ENCODE measurements around the gene SHMT2. TPM values are rescaled to one million over a fixed set of nuclear protein-coding genes. Genes with fewer than 3 reads are reported as not detected.
A peak's percentile ranks its signal among the peaks of the same experiment; 100 is the strongest.

Gene SHMT2
- total RNA-seq, 6 donors from 2014 or later: 37.9 to 92.0 (median 52.0) TPM

- no peaks in the 10 kb centered on the region for H3K36me3 ChIP-seq
- ATAC-seq (ENCODE audit: low FRiP score in 2 of 2) (no peak), DNase-seq (no peak)
- peaks cover 44 to 48% (median 46%) of the 10 kb centered on the region in 4 donors for H3K4me1 ChIP-seq
- no peak overlapping the region for H3K4me3 ChIP-seq
- 58 to 67% methylated on average over 6 of the region's 6 CpGs for WGBS, 2 donors
- H3K27ac ChIP-seq: no peak overlapping the region
- no peaks in the 10 kb centered on the region for H3K9me3 ChIP-seq
- H3K27me3 ChIP-seq: peaks cover 2 to 45% (median 25%) of the 10 kb centered on the region in 4 donors
- no peak for TF ChIP-seq CTCF (IDR thresholded peaks at IDR 0.05)
- TF ChIP-seq POLR2AphosphoS5 (IDR thresholded peaks at IDR 0.05): no peak
- TF ChIP-seq EP300 (IDR thresholded peaks at IDR 0.05): no peak
- no peak for TF ChIP-seq POLR2A (IDR thresholded peaks at IDR 0.05)
Observed at GRCh38 chr12:57244312-57244696, 14.8 kb downstream of the SHMT2 start.

- no peak for ATAC-seq (ENCODE audit: low FRiP score in 2 of 2)
- Histone ChIP-seq H3K4me1 (peaks cover 18 to 21% (median 20%) of the 10 kb centered on the region in 4 donors), H3K27ac (no peak overlapping the region), H3K36me3 (no peaks in the 10 kb centered on the region), H3K9me3 (no peaks in the 10 kb centered on the region), H3K27me3 (peaks cover 0 to 21% (median 8%) of the 10 kb centered on the region in 4 donors), H3K4me3 (no peak overlapping the region)
- 93 to 100% methylated on average over 1 of the region's 1 CpG for WGBS, 2 donors
- no peak for DNase-seq
- TF ChIP-seq POLR2AphosphoS5 (IDR thresholded peaks at IDR 0.05) (no peak), EP300 (IDR thresholded peaks at IDR 0.05) (no peak), CTCF (IDR thresholded peaks at IDR 0.05) (no peak)
Observed at GRCh38 chr12:57247041-57247440, 17.5 kb downstream of the SHMT2 start.

DNA sequence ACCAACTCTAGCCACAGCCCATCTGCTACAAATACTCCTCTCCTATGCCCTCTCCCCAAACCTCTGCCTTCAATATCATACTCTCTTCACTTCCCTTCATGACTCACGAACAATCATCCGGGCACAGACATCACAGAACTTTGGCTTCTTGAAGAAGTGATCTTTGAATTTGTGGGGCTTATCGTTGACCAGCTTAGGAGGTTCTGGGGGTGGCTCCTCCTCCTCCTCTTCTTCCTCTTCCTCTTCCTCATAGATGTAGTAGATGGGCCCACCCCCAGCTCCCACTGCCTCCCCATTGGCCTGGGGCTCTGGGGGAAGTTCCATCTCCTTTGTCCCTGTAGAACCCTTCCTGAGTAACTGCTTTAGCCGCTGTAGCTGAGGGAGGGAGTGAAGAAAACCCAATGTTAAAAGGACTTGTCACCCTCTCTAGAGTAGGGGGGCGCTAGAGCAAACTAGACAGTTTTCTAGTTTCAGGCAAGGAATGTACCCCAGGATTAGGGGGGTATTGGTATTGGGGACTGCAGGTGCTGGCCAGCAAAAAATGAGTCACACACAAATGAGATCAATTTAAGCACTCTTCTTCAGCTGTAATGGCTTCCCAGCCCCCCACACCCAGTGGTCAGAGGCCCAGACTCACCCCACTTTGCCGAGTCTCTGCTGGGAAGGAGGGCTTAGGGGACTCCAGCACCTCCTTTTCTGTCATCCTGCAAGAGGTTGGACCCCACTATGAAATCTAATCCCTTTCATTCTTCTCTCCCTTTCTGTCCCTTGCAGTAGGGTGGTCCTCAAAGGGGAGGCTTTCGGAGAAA lies 19.6 kb downstream of the SHMT2 start:
- Histone ChIP-seq H3K9me3 (no peaks in the 10 kb centered on the region), H3K4me1 (no peaks in the 10 kb centered on the region), H3K27ac (no peak overlapping the region), H3K36me3 (no peaks in the 10 kb centered on the region), H3K27me3 (peaks cover 0 to 2% (median 0%) of the 10 kb centered on the region in 4 donors), H3K4me3 (peak overlapping the region in 2 of 4 donors; percentile 4 to 19)
- 72 to 81% methylated on average over 7 of the region's 7 CpGs for WGBS, 2 donors
- TF ChIP-seq POLR2A (IDR thresholded peaks at IDR 0.05) (no peak), POLR2AphosphoS5 (IDR thresholded peaks at IDR 0.05) (no peak), EP300 (IDR thresholded peaks at IDR 0.05) (no peak), CTCF (IDR thresholded peaks at IDR 0.05) (no peak)
- DNase-seq: no peak
- peak in 1 of 2 donors; percentile 66 for ATAC-seq (ENCODE audit: low FRiP score in 2 of 2)

DNA sequence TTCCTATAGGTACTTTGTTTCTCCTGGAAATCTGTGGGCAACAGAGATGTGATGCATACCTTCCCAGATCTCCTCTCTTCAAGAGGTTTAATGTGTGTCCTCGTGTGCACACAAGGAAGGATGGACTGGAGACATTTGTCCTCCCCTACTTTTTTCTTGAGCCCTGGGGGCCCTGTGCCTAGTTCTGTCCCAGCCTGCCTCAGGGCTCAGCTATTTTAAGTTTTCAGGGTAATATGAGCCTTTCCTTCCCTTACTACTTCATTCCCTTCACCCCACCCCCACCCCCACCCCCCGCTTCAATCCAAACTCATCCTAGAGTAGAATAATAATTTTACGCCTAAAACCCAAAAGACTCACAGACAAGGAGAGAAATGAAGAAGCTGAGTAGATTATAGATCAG lies 21.0 kb downstream of the SHMT2 start:
- Histone ChIP-seq H3K27ac (no peak overlapping the region), H3K4me1 (no peaks in the 10 kb centered on the region), H3K4me3 (no peak overlapping the region), H3K27me3 (no peaks in the 10 kb centered on the region), H3K9me3 (no peaks in the 10 kb centered on the region), H3K36me3 (peaks cover 3 to 10% (median 8%) of the 10 kb centered on the region in 4 donors)
- WGBS, 2 donors: 78 to 84% methylated on average over 3 of the region's 3 CpGs
- TF ChIP-seq CTCF (IDR thresholded peaks at IDR 0.05) (no peak), EP300 (IDR thresholded peaks at IDR 0.05) (no peak), POLR2AphosphoS5 (IDR thresholded peaks at IDR 0.05) (no peak), POLR2A (IDR thresholded peaks at IDR 0.05) (no peak)
- ATAC-seq (ENCODE audit: low FRiP score in 2 of 2) (no peak), DNase-seq (no peak)

DNA sequence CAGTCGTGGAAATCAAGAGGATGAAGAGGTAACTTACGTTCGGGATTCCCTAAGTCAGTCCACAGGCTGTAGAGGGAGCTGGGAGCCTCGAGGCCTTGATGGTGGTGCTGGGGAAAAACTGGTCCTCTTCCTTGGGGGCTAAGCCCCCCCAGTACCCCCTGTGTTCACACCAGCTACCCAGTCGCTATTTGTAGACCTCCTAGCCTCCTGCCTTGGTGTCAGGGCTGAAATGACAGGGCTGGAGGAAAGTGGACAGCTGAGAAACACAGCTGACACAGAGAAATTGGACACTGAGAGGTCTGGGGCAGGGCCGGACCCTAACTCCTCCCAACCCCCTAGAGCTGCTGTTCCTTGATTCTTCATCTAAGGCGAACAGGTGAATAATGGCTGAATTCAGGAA lies 21.4 kb downstream of the SHMT2 start, which contains the start of gene STAC3:
TSS of gene STAC3 (minus strand) at position 232 of the 400 bp plus-strand sequence. CDS start 1,551 bp downstream, outside the sequence.
- Histone ChIP-seq H3K4me3 (no peak within 1 kb of the TSS), H3K36me3 (peaks cover 6 to 14% (median 11%) of the 10 kb centered on the region in 4 donors), H3K27ac (no peak within 1 kb of the TSS), H3K27me3 (no peaks in the 10 kb centered on the region), H3K4me1 (no peaks in the 10 kb centered on the region), H3K9me3 (no peaks in the 10 kb centered on the region)
- no peak for DNase-seq
- TF ChIP-seq CTCF (IDR thresholded peaks at IDR 0.05) (no peak), EP300 (IDR thresholded peaks at IDR 0.05) (no peak), POLR2AphosphoS5 (IDR thresholded peaks at IDR 0.05) (no peak), POLR2A (IDR thresholded peaks at IDR 0.05) (no peak)
- ATAC-seq (ENCODE audit: low FRiP score in 2 of 2): no peak
- 70 to 73% methylated on average over 7 of the region's 7 CpGs for WGBS, 2 donors

Data from upper lobe of left lung (tissue), 6 donors.